Ovary (tissue), 3 donors: Measurements from ENCODE around the gene PLCG1.

Experiments
- EP300 ChIP-seq: sonication (generic); formaldehyde crosslinking; IDR thresholded peaks from one replicate; pipeline ENCODE4 v1.6.1; 2017; ENCODE audit warnings: antibody characterized with exemption
- POLR2A ChIP-seq: fragments of 450-650 bp; IDR thresholded peaks from one replicate; pipeline ENCODE4 v1.6.1; 2017; ENCODE audit warnings: antibody characterized with exemption, mild to moderate bottlenecking, moderate library complexity
- TF ChIP-seq, protein P1 (sequence below), 3 donors: fragments of 450-650 bp in 2 of 3; fragments of 200-600 bp in 1 of 3; IDR thresholded peaks; one replicate each; pipeline versions ENCODE4 v1.5.1 to v1.8.0; 2016 to 2022; ENCODE audit warnings: antibody characterized with exemption in 3 of 3, mild to moderate bottlenecking in 1 of 3
- donor health status: DM: no; HTN: no; CAD: no.

DNA sequence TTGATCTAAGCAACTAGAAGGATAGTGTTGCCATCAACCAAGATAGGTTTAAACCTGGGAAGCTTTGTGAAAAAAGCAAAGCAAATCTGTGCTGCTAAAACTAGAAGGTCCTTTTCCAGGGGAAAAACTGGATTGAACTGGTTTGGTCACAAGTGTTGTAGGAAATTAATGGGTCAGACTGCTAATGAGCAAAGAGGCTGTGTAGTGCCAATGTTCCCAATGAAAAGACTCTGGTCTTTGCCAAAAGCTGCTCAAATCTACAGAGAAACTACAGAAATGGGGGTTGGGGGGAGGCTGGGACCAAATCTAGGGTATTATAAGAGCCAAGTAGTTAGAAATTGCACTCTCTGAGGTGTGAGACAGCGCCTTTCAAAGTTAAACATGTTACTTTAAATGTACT is 85.0 kb downstream of the PLCG1 start:
- TF ChIP-seq, protein P1, sequence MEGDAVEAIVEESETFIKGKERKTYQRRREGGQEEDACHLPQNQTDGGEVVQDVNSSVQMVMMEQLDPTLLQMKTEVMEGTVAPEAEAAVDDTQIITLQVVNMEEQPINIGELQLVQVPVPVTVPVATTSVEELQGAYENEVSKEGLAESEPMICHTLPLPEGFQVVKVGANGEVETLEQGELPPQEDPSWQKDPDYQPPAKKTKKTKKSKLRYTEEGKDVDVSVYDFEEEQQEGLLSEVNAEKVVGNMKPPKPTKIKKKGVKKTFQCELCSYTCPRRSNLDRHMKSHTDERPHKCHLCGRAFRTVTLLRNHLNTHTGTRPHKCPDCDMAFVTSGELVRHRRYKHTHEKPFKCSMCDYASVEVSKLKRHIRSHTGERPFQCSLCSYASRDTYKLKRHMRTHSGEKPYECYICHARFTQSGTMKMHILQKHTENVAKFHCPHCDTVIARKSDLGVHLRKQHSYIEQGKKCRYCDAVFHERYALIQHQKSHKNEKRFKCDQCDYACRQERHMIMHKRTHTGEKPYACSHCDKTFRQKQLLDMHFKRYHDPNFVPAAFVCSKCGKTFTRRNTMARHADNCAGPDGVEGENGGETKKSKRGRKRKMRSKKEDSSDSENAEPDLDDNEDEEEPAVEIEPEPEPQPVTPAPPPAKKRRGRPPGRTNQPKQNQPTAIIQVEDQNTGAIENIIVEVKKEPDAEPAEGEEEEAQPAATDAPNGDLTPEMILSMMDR (IDR thresholded peaks at IDR 0.05) = no peak
- TF ChIP-seq POLR2A (no peak), EP300 (no peak)
